H1 (cell line): ENCODE data around the gene CD300LG. TPM values are rescaled to one million over a fixed set of nuclear protein-coding genes. Genes with fewer than 3 reads are reported as not detected.

Experiments used
- CTCF ChIA-PET: fragments of 300-600 bp; sonication (Branson Sonifier 250); formaldehyde crosslinking; loops from one replicate; lab custom pipeline; 2021; ENCODE audit not compliant: partially characterized antibody; lab: Charles Lee
- POLR2A ChIA-PET: fragments of 300-600 bp; sonication (Branson Sonifier 250); formaldehyde crosslinking; loops from one replicate; lab custom pipeline; 2021; ENCODE audit warnings: inconsistent platforms; ENCODE audit not compliant: partially characterized antibody; lab: Charles Lee
- DNase-seq, 2 experiments: peaks; one replicate each; pipeline versions ENCODE4 v3.0.0 to v3.0.0-alpha.2; 2010 to 2022; ENCODE audit warnings: low spot score in 2 of 2, low read depth in 1 of 2, mixed read lengths in 1 of 2
- FAIRE-seq: peaks from 2 replicates; lab custom pipeline; 2011; peaks lifted over from hg19 to GRCh38; lab: Jason Lieb, UNC
- H2AFZ ChIP-seq: 2 replicates; pipeline ENCODE4 v1.8.1; 2012; ENCODE audit warnings: low read length, inconsistent platforms
- H2AK5ac ChIP-seq: 2 replicates; pipeline ENCODE4 v1.6.1; 2013; ENCODE audit warnings: low read depth, low read length
- H2BK120ac ChIP-seq: replicated peaks from 2 replicates; pipeline ENCODE3; 2013; ENCODE audit warnings: low read depth, low read length, inconsistent platforms
- H2BK12ac ChIP-seq: 2 replicates; pipeline ENCODE4 v1.6.1; 2013; ENCODE audit warnings: low read depth, low read length
- H2BK15ac ChIP-seq: 2 replicates; pipeline ENCODE4 v1.6.1; 2013; ENCODE audit warnings: low read length
- H2BK20ac ChIP-seq: 2 replicates; pipeline ENCODE4 v1.6.1; 2013; ENCODE audit warnings: low read length
- H2BK5ac ChIP-seq: 2 replicates; pipeline ENCODE4 v1.6.1; 2013; ENCODE audit warnings: low read depth, low read length
- H3K14ac ChIP-seq: 2 replicates; pipeline ENCODE4 v1.6.1; 2013; ENCODE audit warnings: inconsistent platforms; ENCODE audit not compliant: insufficient read length
- H3K18ac ChIP-seq: 2 replicates; pipeline ENCODE4 v1.6.1; 2013; ENCODE audit warnings: low read length; ENCODE audit errors: extremely low read depth
- H3K23ac ChIP-seq: 2 replicates; pipeline ENCODE4 v1.6.1; 2013; ENCODE audit warnings: inconsistent platforms; ENCODE audit not compliant: insufficient read length
- H3K23me2 ChIP-seq: 2 replicates; pipeline ENCODE4 v1.6.1; 2013; ENCODE audit warnings: low read depth, low read length
- H3K27ac ChIP-seq: 2 replicates; pipeline ENCODE4 v1.6.1; 2011; ENCODE audit warnings: low read depth, low read length, inconsistent platforms
- H3K27me3 ChIP-seq, 4 experiments: replicated peaks in 1 of 4; 1 replicate in 1 of 4; 2 replicates in 3 of 4; pipeline versions ENCODE4 v1.6.1 to v1.8.1; 2011 to 2013; ENCODE audit warnings: low read length in 3 of 4, mild to moderate bottlenecking in 3 of 4, inconsistent platforms in 2 of 4, mixed read lengths in 2 of 4, moderate library complexity in 1 of 4; ENCODE audit not compliant: control insufficient read depth in 3 of 4, insufficient read depth in 3 of 4; ENCODE audit errors: extremely low read depth in 1 of 4
- H3K36me3 ChIP-seq, 4 experiments: 2 replicates each; pipeline versions ENCODE4 v1.6.1 to v1.8.1; 2011 to 2013; ENCODE audit warnings: mild to moderate bottlenecking in 4 of 4, low read length in 3 of 4, moderate library complexity in 2 of 4, control low read depth in 1 of 4, inconsistent platforms in 1 of 4; ENCODE audit not compliant: insufficient read depth in 4 of 4, control insufficient read depth in 2 of 4
- H3K4ac ChIP-seq: replicated peaks from 2 replicates; pipeline ENCODE3; 2013; ENCODE audit warnings: low read length, low read depth, mixed read lengths, inconsistent platforms; ENCODE audit not compliant: insufficient read length
- H3K4me1 ChIP-seq, 4 experiments: replicated peaks in 1 of 4; 1 replicate in 1 of 4; 2 replicates in 3 of 4; pipeline versions ENCODE4 v1.6.1 to v1.8.1; 2011 to 2013; ENCODE audit warnings: low read length in 3 of 4, inconsistent platforms in 2 of 4, mixed read lengths in 1 of 4; ENCODE audit not compliant: insufficient read depth in 4 of 4, control insufficient read depth in 3 of 4
- H3K4me2 ChIP-seq, 2 experiments: 2 replicates each; pipeline versions ENCODE4 v1.6.1 to v1.8.1; 2011 to 2013; ENCODE audit warnings: low read depth in 2 of 2, low read length in 2 of 2, control low read depth in 1 of 2, inconsistent platforms in 1 of 2, mild to moderate bottlenecking in 1 of 2; ENCODE audit not compliant: insufficient read depth in 1 of 2
- H3K4me3 ChIP-seq, 4 experiments: fragments of 200-600, 300-600 bp in 1 of 4; sonication (generic), shearing (Covaris generic), sonication (Bioruptor Twin) in 1 of 4; 2 replicates each; pipeline versions ENCODE4 v1.5.1 to v1.8.1; 2011 to 2016; ENCODE audit warnings: low read length in 4 of 4, low read depth in 3 of 4, control low read depth in 2 of 4, inconsistent platforms in 2 of 4, mild to moderate bottlenecking in 2 of 4, mixed read lengths in 1 of 4, moderate library complexity in 1 of 4; ENCODE audit not compliant: insufficient read depth in 2 of 4; ENCODE audit errors: extremely low read depth in 1 of 4
- H3K56ac ChIP-seq: replicated peaks from 2 replicates; pipeline ENCODE3; 2013; ENCODE audit warnings: low read depth, mild to moderate bottlenecking, mixed read lengths, low read length, inconsistent platforms; ENCODE audit not compliant: insufficient read length
- H3K79me1 ChIP-seq: 2 replicates; pipeline ENCODE4 v1.6.1; 2013; ENCODE audit warnings: low read depth, low read length, control low read depth
- H3K79me2 ChIP-seq, 2 experiments: 2 replicates each; pipeline versions ENCODE4 v1.6.1 to v1.8.1; 2012 to 2013; ENCODE audit warnings: low read length in 2 of 2, mild to moderate bottlenecking in 2 of 2, inconsistent platforms in 1 of 2; ENCODE audit not compliant: insufficient read depth in 2 of 2, control insufficient read depth in 1 of 2
- H3K9ac ChIP-seq, 4 experiments: replicated peaks in 1 of 4; 1 replicate in 1 of 4; 2 replicates in 3 of 4; pipeline versions ENCODE4 v1.6.1 to v1.8.1; 2011 to 2013; ENCODE audit warnings: low read depth in 3 of 4, low read length in 3 of 4, control low read depth in 2 of 4, mild to moderate bottlenecking in 2 of 4, moderate library complexity in 2 of 4, inconsistent platforms in 1 of 4; ENCODE audit errors: extremely low read depth in 1 of 4
- H3K9me3 ChIP-seq, 2 experiments: 2 replicates each; pipeline versions ENCODE4 v1.6.1 to v1.8.1; 2012 to 2013; ENCODE audit warnings: mild to moderate bottlenecking in 2 of 2, moderate library complexity in 2 of 2, control low read depth in 1 of 2, inconsistent platforms in 1 of 2, low read depth in 1 of 2, low read length in 1 of 2, mixed read lengths in 1 of 2; ENCODE audit not compliant: insufficient read depth in 2 of 2
- H4K20me1 ChIP-seq, 2 experiments: replicated peaks in 1 of 2; 2 replicates each; pipeline versions ENCODE3 to v1.8.1; 2011 to 2013; ENCODE audit warnings: inconsistent platforms in 2 of 2, low read length in 2 of 2, mild to moderate bottlenecking in 1 of 2; ENCODE audit not compliant: insufficient read depth in 2 of 2, control insufficient read depth in 1 of 2
- H4K5ac ChIP-seq: 2 replicates; pipeline ENCODE4 v1.6.1; 2013; ENCODE audit warnings: low read length, low read depth, mixed read lengths, inconsistent platforms; ENCODE audit not compliant: insufficient read length
- H4K8ac ChIP-seq: 2 replicates; pipeline ENCODE4 v1.8.0; 2013; ENCODE audit warnings: mild to moderate bottlenecking, moderate library complexity, low read length, inconsistent platforms; ENCODE audit not compliant: insufficient read depth; ENCODE audit errors: extremely low read depth
- H4K91ac ChIP-seq: replicated peaks from 2 replicates; pipeline ENCODE3; 2013; ENCODE audit warnings: low read length, mixed read lengths, inconsistent platforms; ENCODE audit not compliant: insufficient read length
- KDM1A ChIP-seq: fragments of 200-600, 300-600 bp; sonication (generic); IDR thresholded peaks from 2 replicates; pipeline ENCODE4 v1.7.1; 2016; ENCODE audit warnings: mild to moderate bottlenecking, low read length, borderline replicate concordance
- SRF ChIP-seq: IDR thresholded peaks from 2 replicates; pipeline ENCODE4 v1.6.1; 2011; ENCODE audit warnings: mild to moderate bottlenecking, low read depth, low read length, moderate library complexity
- WGBS, 2 experiments: shearing (Covaris generic) in 1 of 2; methylation state at CpG; one replicate each; pipeline versions ENCODE4 v1.1.6 to v1.1.7; 2013 to 2015; ENCODE audit warnings: low lambda C conversion rate in 2 of 2, mixed read lengths in 2 of 2, inconsistent platforms in 1 of 2, low coverage in 1 of 2, missing lambda C conversion rate in 1 of 2; ENCODE audit not compliant: insufficient replicate concordance in 2 of 2, insufficient coverage in 1 of 2, insufficient read length in 1 of 2; ENCODE audit errors: extremely low coverage in 1 of 2, missing lambda C conversion rate in 1 of 2; 5-methylcytosine and 5-hydroxymethylcytosine counted together
- polyA plus RNA-seq, 7 experiments: library from polyadenylated mRNA; depleted of rRNA in 3 of 7; stranded (reverse) in 5 of 7; unstranded in 2 of 7; fragments of >200 nt in 5 of 7; fragments of 200-250 nt in 2 of 7; gene quantifications; 1 replicate in 5 of 7; 2 replicates in 1 of 7; 4 replicates in 1 of 7; pipeline versions ENCODE4 v1.2.1 to v1.2.3, GENCODE V29; 2011 to 2013; ENCODE audit warnings: missing spikeins in 2 of 7, mixed read lengths in 2 of 7
- total RNA-seq: library from RNA; stranded (reverse); fragmentation: NEBNext Ultra II Directional; extraction: Animal tissue kit (Norgen Biotek cat#: 25700); gene quantifications from 2 replicates; pipeline ENCODE4 v1.2.1, GENCODE V29; 2021

Gene CD300LG
- total and polyA plus RNA-seq, 2 of the 8 experiments (the other 6 are each of a cell fraction or from before 2014, with no cell fraction given), result 0.06 TPM; not detected in 1

GRCh38 chr17:43909537-43910231 lies 62.7 kb downstream of the CD300LG start:
- Histone ChIP-seq H2AK5ac (0 out of 2 replicates have a peak overlapping the region, but pooled peaks have one; percentile 82), H4K91ac (no peak overlapping the region), H3K9me3 (no peaks in the 10 kb centered on the region), H4K5ac (no peak overlapping the region), H3K14ac (no peak overlapping the region), H4K20me1 (peaks cover 0 to 7% of the 10 kb centered on the region in 2 experiments), H3K4ac (no peak overlapping the region), H3K4me1 (peaks cover 4 to 18% (median 14%) of the 10 kb centered on the region in 4 experiments), H2AFZ (no peak overlapping the region), H2BK5ac (no peak overlapping the region), H2BK120ac (no peak overlapping the region), H3K27ac (no peak overlapping the region), H3K79me2 (no peaks in the 10 kb centered on the region), H3K79me1 (no peaks in the 10 kb centered on the region), H3K4me3 (no peak overlapping the region), H3K18ac (no peak overlapping the region), H4K8ac (no peak overlapping the region), H2BK20ac (no peak overlapping the region), H3K4me2 (no peak overlapping the region), H3K36me3 (no peaks in the 10 kb centered on the region; a peak in 1 of 8 replicates), H2BK15ac (no peak overlapping the region), H2BK12ac (no peak overlapping the region), H3K23ac (no peak overlapping the region), H3K27me3 (peaks cover 0 to 17% (median 14%) of the 10 kb centered on the region in 4 experiments; a peak in 4 of 7 replicates), H3K9ac (no peak overlapping the region), H3K23me2 (peaks cover 27% of the 10 kb centered on the region), H3K56ac (no peak overlapping the region)
- FAIRE-seq (no peak), DNase-seq (no peak)
- 68% methylated on average over 7 of the region's 7 CpGs; no CpG with 5 or more reads in 1 of the 2 experiments for WGBS, 2 experiments
- TF ChIP-seq SRF, result no peak
- TF ChIP-seq KDM1A, result no peak
- ChIA-PET CTCF (interaction anchor here (0.6 to 25.8 kb wide), 35 partner anchors 8 to 235 kb away, joined by 3 to 403 read pairs (median 7); partner anchors contain the start of genes CD300LG, DUSP3, NAGS and PPY), POLR2A (interaction anchor here (0.6 to 1.0 kb wide), 5 partner anchors 33 to 224 kb away, joined by 3 to 5 read pairs (median 3); partner anchors contain the start of gene PYY)
